ENCODE measurements around the gene PHLDA2. TPM values are rescaled to one million over a fixed set of nuclear protein-coding genes. Genes with fewer than 3 reads are reported as not detected.

PHLDA2 gene
- total and polyA plus RNA-seq, 2 donors (not counting 3 experiments of a cell fraction or from before 2014, with no cell fraction given) = 38.5 to 44.5 TPM

- ChIA-PET CTCF (interaction anchor here (0.7 to 16.2 kb wide), 8 partner anchors 8 to 353 kb away, joined by 3 to 711 read pairs (median 4); partner anchors contain the start of gene PHLDA2), POLR2A (no interaction called here)
- Histone ChIP-seq H3K9me1 (replicated peaks; ENCODE audit: control insufficient read depth, extremely low read depth, insufficient read depth, low read length) (no peaks in the 10 kb centered on the region), H3K4me1 (ENCODE audit: control insufficient read depth, extremely low read depth, insufficient read depth, low read length) (peaks cover 14% of the 10 kb centered on the region), H3K9me3 (replicated peaks; ENCODE audit: control insufficient read depth, insufficient read depth, low read length) (no peaks in the 10 kb centered on the region), H3K27ac (ENCODE audit: insufficient read depth, low read depth, low read length) (no peak overlapping the region), H3K4me2 (ENCODE audit: insufficient read depth, low read length) (no peak overlapping the region), H4K20me1 (replicated peaks; ENCODE audit: control insufficient read depth, extremely low read depth, insufficient read depth, low read length) (no peaks in the 10 kb centered on the region), H2AFZ (ENCODE audit: low read depth, low read length) (no peak overlapping the region), H3K9ac (replicated peaks; ENCODE audit: extremely low read depth, insufficient read depth, low read length) (no peak overlapping the region), H3K27me3 (ENCODE audit: control insufficient read depth in 2 of 2, insufficient read depth in 2 of 2, low read length in 2 of 2) (peaks cover 1 to 14% of the 10 kb centered on the region in 2 experiments), H3K4me3 (replicated peaks in 1 of 3; ENCODE audit: insufficient read depth in 1 of 3, low read depth in 1 of 3, low read length in 3 of 3) (no peak overlapping the region), H3K36me3 (ENCODE audit: control insufficient read depth in 2 of 2, extremely low read depth in 1 of 2, insufficient read depth in 2 of 2, low read length in 2 of 2) (no peaks in the 10 kb centered on the region), H3K79me2 (ENCODE audit: control insufficient read depth, insufficient read depth, low read length) (no peaks in the 10 kb centered on the region)
- dilution Hi-C loops (cut with MboI; ENCODE audit: extremely low pct_ligation_motif_present, low sequenced_read_pairs) = no loop called here
- TF ChIP-seq EZH2 (IDR thresholded peaks at IDR 0.05; ENCODE audit: borderline replicate concordance, low read depth, low read length, severe bottlenecking) (no peak), JUN (IDR thresholded peaks at IDR 0.05; ENCODE audit: borderline replicate concordance, insufficient read depth, insufficient read length, low read depth) (no peak), GATA2 (IDR thresholded peaks at IDR 0.05; ENCODE audit: insufficient read depth, insufficient read length, low read depth, low read length) (no peak), FOS (IDR thresholded peaks at IDR 0.05; ENCODE audit: borderline replicate concordance, insufficient read depth, low read length) (no peak), POLR2AphosphoS5 (IDR thresholded peaks at IDR 0.05; ENCODE audit: insufficient read depth, low read depth, low read length) (no peak), CTCF (IDR thresholded peaks at IDR 0.05; ENCODE audit: extremely low read depth in 1 of 2, insufficient read depth in 1 of 2, low read depth in 1 of 2, low read length in 2 of 2) (no peak), POLR2A (IDR thresholded peaks at IDR 0.05; ENCODE audit: low read depth, low read length) (no peak), MYC (IDR thresholded peaks at IDR 0.05; ENCODE audit: low read depth, low read length) (no peak), MAX (IDR thresholded peaks at IDR 0.05; ENCODE audit: insufficient read depth, insufficient read length) (no peak)
- intact Hi-C loops (cut with micrococcal nuclease) = loop anchor here (5.0 to 10.0 kb wide), 3 partner anchors 112 to 582 kb away; partner anchors contain the start of genes C11orf21 and TSPAN32
- DNase-seq (ENCODE audit: low read depth, low spot score) (no peak), FAIRE-seq (no peak)
- BruUV-seq (replicated peaks) = no TSS peak
These were observed 42.3 kb downstream of the PHLDA2 start for GRCh38 chr11:2886936-2887335.

All from endothelial cell of umbilical vein (primary cell).